HCT116 (cell line): ENCODE results near the gene IZUMO1.

Source experiments
- ATF3 ChIP-seq: IDR thresholded peaks from 2 replicates; pipeline ENCODE4 v1.6.1; 2012
- CTCF ChIP-seq, 3 experiments: fragments of 200-600 bp in 1 of 3; sonication (generic) in 1 of 3; IDR thresholded peaks in 2 of 3; conservative IDR thresholded peaks in 1 of 3; 2 replicates each; pipeline ENCODE4 v1.5.1; 2012 to 2017; ENCODE audit warnings: low read depth in 2 of 3, low read length in 2 of 3, antibody characterized with exemption in 1 of 3, borderline replicate concordance in 1 of 3, control low read depth in 1 of 3, mild to moderate bottlenecking in 1 of 3, mixed read lengths in 1 of 3, mixed run types in 1 of 3, moderate library complexity in 1 of 3; ENCODE audit not compliant: insufficient read depth in 1 of 3
- EGR1 ChIP-seq: IDR thresholded peaks from 2 replicates; pipeline ENCODE4 v1.6.1; 2012; ENCODE audit warnings: low read depth
- EZH2 ChIP-seq: fragments of 200-600 bp; sonication (generic); IDR thresholded peaks from 2 replicates; pipeline ENCODE4 v1.6.1; 2017; ENCODE audit warnings: antibody characterized with exemption, mixed run types
- EZH2phosphoT487 ChIP-seq: fragments of 200-600 bp; IDR thresholded peaks from 2 replicates; pipeline ENCODE4 v1.6.1; 2018; ENCODE audit warnings: antibody characterized with exemption, borderline replicate concordance
- FOSL1 ChIP-seq: IDR thresholded peaks from 2 replicates; pipeline ENCODE4 v1.6.1; 2012; ENCODE audit warnings: low read depth
- MAX ChIP-seq: IDR thresholded peaks from 2 replicates; pipeline ENCODE4 v1.6.1; 2012
- POLR2A ChIP-seq: IDR thresholded peaks from 2 replicates; pipeline ENCODE4 v1.7.0; 2011; ENCODE audit warnings: borderline replicate concordance; ENCODE audit not compliant: insufficient read depth, insufficient read length; ENCODE audit errors: extremely low read depth
- POLR2AphosphoS5 ChIP-seq: IDR thresholded peaks from 2 replicates; pipeline ENCODE4 v1.6.1; 2011; ENCODE audit warnings: mild to moderate bottlenecking, low read depth, low read length, moderate library complexity
- RAD21 ChIP-seq: IDR thresholded peaks from 2 replicates; pipeline ENCODE4 v1.6.1; 2012; ENCODE audit warnings: low read depth, mild to moderate bottlenecking
- REST ChIP-seq: IDR thresholded peaks from 2 replicates; pipeline ENCODE4 v1.6.1; 2012; ENCODE audit warnings: low read depth
- SIN3A ChIP-seq: IDR thresholded peaks from 2 replicates; pipeline ENCODE4 v1.6.1; 2012; ENCODE audit warnings: low read depth
- SP1 ChIP-seq: IDR thresholded peaks from 2 replicates; pipeline ENCODE4 v1.6.1; 2012; ENCODE audit warnings: low read depth
- ZNF274 ChIP-seq: fragments of 200-500 bp; sonication (Bioruptor generic); IDR thresholded peaks from 2 replicates; pipeline ENCODE4 v1.6.1; 2014; ENCODE audit warnings: mild to moderate bottlenecking, low read depth, low read length, inconsistent platforms

GRCh38 chr19:48770266-48770665 lies 23.6 kb upstream of the IZUMO1 start:
- TF ChIP-seq CTCF (IDR thresholded peaks at IDR 0.05 in 2 of 3, conservative IDR thresholded peaks at IDR 0.05 in 1 of 3; ENCODE audit: borderline replicate concordance in 1 of 3, insufficient read depth in 1 of 3, low read depth in 2 of 3, low read length in 2 of 3) (no peak), EGR1 (no peak), REST (no peak), FOSL1 (no peak), RAD21 (no peak), ZNF274 (no peak), ATF3 (no peak), POLR2AphosphoS5 (no peak), POLR2A (no peak), SIN3A (no peak), EZH2phosphoT487 (no peak), SP1 (no peak), MAX (no peak), EZH2 (no peak)
